PC-9 (cell line): ENCODE results near the gene MTCH2. TPM values are rescaled to one million over a fixed set of nuclear protein-coding genes. Genes with fewer than 3 reads are reported as not detected.
"Not testable (repeated sequence)": the region's sequence is repeated elsewhere in the genome, so short reads cannot be mapped to it uniquely, and the experiment has no call there.

Experiments
- BruUV-seq: library from RNA; stranded (reverse); fragments of 400-500 nt; replicated peaks from 2 replicates; lab custom pipeline; 2021; lab: Mats Ljungman, UMichigan
- CTCF ChIA-PET: fragments of 300-600 bp; sonication (Branson Sonifier 250); formaldehyde crosslinking; loops from one replicate; lab custom pipeline; 2022; ENCODE audit warnings: antibody characterized with exemption; lab: Charles Lee
- POLR2A ChIA-PET: fragments of 300-600 bp; sonication (Branson Sonifier 250); formaldehyde crosslinking; loops from one replicate; lab custom pipeline; 2022; ENCODE audit warnings: antibody characterized with exemption; ENCODE audit not compliant: unreplicated experiment; lab: Charles Lee
- DNase-seq, 2 experiments: peaks; one replicate each; pipeline versions ENCODE4 v3.0.0 to v3.0.0-alpha.2; 2015 to 2022; ENCODE audit warnings: mixed read lengths in 1 of 2
- H2AFZ ChIP-seq: fragments of 200-600 bp; sonication (generic); 2 replicates; pipeline ENCODE4 v1.8.1; 2017; ENCODE audit warnings: antibody characterized with exemption
- H3F3A ChIP-seq: fragments of 200-600 bp; sonication (generic); 2 replicates; pipeline ENCODE4 v1.8.1; 2017; ENCODE audit warnings: antibody characterized with exemption, mild to moderate bottlenecking, low read depth; ENCODE audit not compliant: insufficient read depth
- H3K27ac ChIP-seq: fragments of 200-600 bp; sonication (generic); 2 replicates; pipeline ENCODE4 v1.6.1; 2016; ENCODE audit warnings: mixed run types
- H3K27me3 ChIP-seq: fragments of 200-600 bp; sonication (generic); 2 replicates; pipeline ENCODE4 v1.6.1; 2016; ENCODE audit warnings: low read depth, mixed run types; ENCODE audit not compliant: insufficient read depth
- H3K36me3 ChIP-seq: fragments of 200-600 bp; sonication (generic); 2 replicates; pipeline ENCODE4 v1.6.1; 2016; ENCODE audit warnings: low read depth, mixed run types
- H3K4me1 ChIP-seq: fragments of 200-600 bp; sonication (generic); replicated peaks from 2 replicates; pipeline ENCODE4 v1.6.1; 2016; ENCODE audit warnings: mixed run types; ENCODE audit not compliant: insufficient read depth
- H3K4me2 ChIP-seq: fragments of 200-600 bp; sonication (generic); 2 replicates; pipeline ENCODE4 v1.6.1; 2017; ENCODE audit warnings: mixed run types
- H3K4me3 ChIP-seq: fragments of 200-600 bp; sonication (generic); 2 replicates; pipeline ENCODE4 v1.6.1; 2016; ENCODE audit warnings: mixed run types
- H3K79me2 ChIP-seq: fragments of 200-600 bp; sonication (generic); 2 replicates; pipeline ENCODE4 v1.6.1; 2017; ENCODE audit warnings: low read depth, mixed run types
- H3K9me2 ChIP-seq: fragments of 200-600 bp; sonication (generic); 2 replicates; pipeline ENCODE4 v1.8.1; 2017; ENCODE audit warnings: mild to moderate bottlenecking; ENCODE audit not compliant: insufficient read depth
- H3K9me3 ChIP-seq: fragments of 200-600 bp; sonication (generic); 2 replicates; pipeline ENCODE4 v1.8.1; 2016; ENCODE audit warnings: low read depth; ENCODE audit not compliant: insufficient read depth
- H4K20me1 ChIP-seq: fragments of 200-600 bp; sonication (generic); 2 replicates; pipeline ENCODE4 v1.8.1; 2017; ENCODE audit not compliant: insufficient read depth
- CTCF ChIP-seq: fragments of 200-600 bp; sonication (generic); conservative IDR thresholded peaks from 2 replicates; pipeline ENCODE4 v1.6.1; 2017; ENCODE audit warnings: mixed run types, antibody characterized with exemption, mild to moderate bottlenecking, moderate library complexity
- EZH2 ChIP-seq: fragments of 200-600 bp; sonication (generic); IDR thresholded peaks from 2 replicates; pipeline ENCODE4 v1.8.0; 2017; ENCODE audit warnings: antibody characterized with exemption, low read depth
- intact Hi-C: fragments of 100-400 bp; cut with micrococcal nuclease; formaldehyde crosslinking; loops from one replicate; pipeline ENCODE4 v1.10.0; 2022; ENCODE audit not compliant: unreplicated experiment
- total RNA-seq: library from RNA; stranded (reverse); gene quantifications from 2 replicates; pipeline ENCODE4 v1.2.3, GENCODE V29; 2021

MTCH2 gene
- total RNA-seq, 1 experiment from 2014 or later = 147 TPM

- DNase-seq = peak in 1 of 2 experiments; percentile 42
- intact Hi-C loops = no loop called here
- Histone ChIP-seq H3K4me1 (peaks cover 32% of the 10 kb centered on the region), H4K20me1 (no peaks in the 10 kb centered on the region), H3K27ac (no peak overlapping the region), H3K9me3 (no peaks in the 10 kb centered on the region), H3K36me3 (no peaks in the 10 kb centered on the region), H3K4me3 (no peak overlapping the region), H2AFZ (no peak overlapping the region), H3K4me2 (no peak overlapping the region), H3K27me3 (no peaks in the 10 kb centered on the region), H3F3A (peaks cover 17% of the 10 kb centered on the region; the same call in 1 of the 2 replicates), H3K79me2 (no peaks in the 10 kb centered on the region), H3K9me2 (no peaks in the 10 kb centered on the region)
- BruUV-seq = no TSS peak
- ChIA-PET CTCF (no interaction called here), POLR2A (no interaction called here)
- no peak for TF ChIP-seq CTCF
- TF ChIP-seq EZH2 = no peak
Measured at GRCh38 chr11:47668665-47669064, 26.3 kb upstream of the MTCH2 start.

DNA sequence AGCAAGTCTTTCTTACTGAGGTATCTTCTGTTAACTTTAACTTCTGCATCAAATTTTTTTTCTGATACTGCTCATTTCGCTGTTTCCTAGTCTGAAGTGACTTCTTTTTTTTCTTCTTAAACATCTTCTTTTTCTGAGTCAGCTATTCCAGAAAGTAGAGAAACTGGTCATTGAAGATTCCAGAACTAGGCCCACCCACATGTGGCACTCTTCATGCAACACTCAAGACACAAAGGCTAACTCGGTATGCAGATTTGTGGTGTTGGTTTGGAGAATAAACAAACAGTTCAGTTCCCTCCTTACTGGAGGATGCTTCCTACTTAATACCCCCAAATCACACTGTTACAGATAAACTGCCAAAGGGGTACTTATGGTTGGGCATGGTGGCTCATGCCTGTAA is 25.2 kb upstream of the MTCH2 start:
- H3K4me1 ChIP-seq = peaks cover 42% of the 10 kb centered on the region
- CTCF ChIA-PET = no interaction called here
- H2AFZ ChIP-seq = no peak overlapping the region
- H4K20me1 ChIP-seq = no peaks in the 10 kb centered on the region
- intact Hi-C loops = no loop called here
- H3K27ac ChIP-seq = no peak overlapping the region
- H3K27me3 ChIP-seq = no peaks in the 10 kb centered on the region
- POLR2A ChIA-PET = no interaction called here
- no peaks in the 10 kb centered on the region for H3K9me2 ChIP-seq
- H3K9me3 ChIP-seq = no peaks in the 10 kb centered on the region
- no peak overlapping the region for H3K4me3 ChIP-seq
- H3K4me2 ChIP-seq = no peak overlapping the region
- peaks cover 28% of the 10 kb centered on the region for H3F3A ChIP-seq
- DNase-seq = peak in 1 of 2 experiments; percentile 64
- no TSS peak for BruUV-seq
- no peak for TF ChIP-seq CTCF
- no peak for TF ChIP-seq EZH2
- H3K79me2 ChIP-seq = no peaks in the 10 kb centered on the region
- H3K36me3 ChIP-seq = no peaks in the 10 kb centered on the region

DNA sequence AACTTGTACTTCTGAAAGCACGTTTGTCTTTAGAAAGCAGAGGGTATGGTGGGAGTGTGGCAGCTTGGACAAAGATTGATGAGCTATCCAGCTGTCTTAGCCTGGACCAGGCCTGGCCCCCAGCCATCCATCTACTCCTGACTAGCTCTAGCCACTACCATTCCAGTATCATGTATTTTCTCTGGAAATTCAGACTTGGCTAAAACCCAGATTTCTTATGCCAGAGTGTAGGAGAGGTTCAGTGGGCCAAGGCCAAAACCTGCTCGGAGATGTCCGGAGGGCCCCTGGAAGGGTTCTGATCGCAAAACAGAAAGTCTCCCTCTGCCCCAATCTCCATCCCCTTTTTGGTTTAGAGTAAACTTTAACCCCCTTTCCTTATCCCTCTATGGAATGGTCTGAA is 24.8 kb upstream of the MTCH2 start:
- no peak for TF ChIP-seq EZH2
- TF ChIP-seq CTCF = no peak
- peaks cover 42% of the 10 kb centered on the region for H3K4me1 ChIP-seq

DNA sequence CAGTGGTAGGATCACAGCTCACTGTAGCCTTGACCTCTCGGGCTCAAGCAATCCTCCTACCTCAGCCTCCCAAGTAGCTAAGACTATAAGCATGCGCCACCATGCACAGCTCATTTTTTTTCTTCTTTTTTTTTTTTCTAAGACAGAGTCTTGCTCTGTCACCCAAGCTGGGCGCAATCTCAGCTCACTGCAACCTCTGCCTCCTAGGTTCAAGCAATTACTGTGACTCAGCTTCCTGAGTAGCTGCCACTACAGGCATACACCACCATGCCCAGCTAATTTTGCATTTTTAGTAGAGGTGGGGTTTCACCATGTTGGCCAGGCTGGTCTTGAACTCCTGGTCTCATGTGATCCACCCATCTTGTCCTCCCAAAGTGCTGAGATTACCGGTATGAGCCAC is 22.6 kb upstream of the MTCH2 start:
- H3K36me3 ChIP-seq, H3K27ac ChIP-seq, H3K9me3 ChIP-seq, BruUV-seq, intact Hi-C loops, H4K20me1 ChIP-seq, H3K27me3 ChIP-seq, H2AFZ ChIP-seq, H3K4me3 ChIP-seq, H3K79me2 ChIP-seq, H3K9me2 ChIP-seq, H3K4me2 ChIP-seq: not testable (repeated sequence)
- peaks cover 34% of the 10 kb centered on the region for H3K4me1 ChIP-seq
- peaks cover 32% of the 10 kb centered on the region for H3F3A ChIP-seq
- CTCF ChIA-PET = interaction anchor here (0.6 kb wide), 1 partner anchor 27 kb away, joined by 4 read pairs; no protein-coding TSS in a partner anchor
- POLR2A ChIA-PET = interaction anchor here (0.6 to 1.1 kb wide), 2 partner anchors 10 to 390 kb away, joined by 5 to 12 read pairs; no protein-coding TSS in a partner anchor
- DNase-seq = peak in 1 of 2 experiments; percentile 52

More for the DNA sequence above, 24.8 kb upstream of the MTCH2 start:
- POLR2A ChIA-PET = no interaction called here
- no peaks in the 10 kb centered on the region for H3K27me3 ChIP-seq
- H3K27ac ChIP-seq = no peak overlapping the region
- H3K9me3 ChIP-seq = no peaks in the 10 kb centered on the region
- peaks cover 32% of the 10 kb centered on the region for H3F3A ChIP-seq
- no TSS peak for BruUV-seq
- no peaks in the 10 kb centered on the region for H3K9me2 ChIP-seq
- no peaks in the 10 kb centered on the region for H3K79me2 ChIP-seq
- H3K36me3 ChIP-seq = no peaks in the 10 kb centered on the region
- H3K4me2 ChIP-seq = no peak overlapping the region
- CTCF ChIA-PET = no interaction called here
- H4K20me1 ChIP-seq = no peaks in the 10 kb centered on the region
- H2AFZ ChIP-seq = no peak overlapping the region
- no peak overlapping the region for H3K4me3 ChIP-seq
- DNase-seq = no peak
- intact Hi-C loops = no loop called here
